SU-DHL-6 (cell line): ENCODE results near the gene STK32B.

Experiments
- H2AFZ ChIP-seq: fragments of 200-600 bp; sonication (generic); 2 replicates; pipeline ENCODE4 v1.6.1; 2014; ENCODE audit warnings: low read depth, mild to moderate bottlenecking, moderate library complexity, mixed read lengths, antibody characterized with exemption, low read length; ENCODE audit not compliant: severe bottlenecking
- H3F3A ChIP-seq: fragments of 200-600 bp; shearing (Covaris generic); 2 replicates; pipeline ENCODE4 v1.6.0; 2016; ENCODE audit warnings: antibody characterized with exemption, mild to moderate bottlenecking; ENCODE audit not compliant: insufficient read depth
- H3K27ac ChIP-seq: fragments of 200-600 bp; sonication (generic); 2 replicates; pipeline ENCODE4 v1.5.1; 2016; ENCODE audit warnings: low read depth, mild to moderate bottlenecking, low read length, moderate library complexity, mixed read lengths
- H3K27me3 ChIP-seq: fragments of 200-600 bp; sonication (generic), shearing (Covaris generic); 2 replicates; pipeline ENCODE4 v1.6.0; 2014; ENCODE audit warnings: mild to moderate bottlenecking, low read length
- H3K36me3 ChIP-seq: fragments of 200-600 bp; sonication (generic); 2 replicates; pipeline ENCODE4 v1.6.1; 2014; ENCODE audit warnings: mild to moderate bottlenecking, low read length, mixed read lengths
- H3K4me2 ChIP-seq: fragments of 300-600, 200-600 bp; shearing (Covaris generic), sonication (generic); 2 replicates; pipeline ENCODE4 v1.6.0; 2014; ENCODE audit warnings: low read length, low read depth, mild to moderate bottlenecking; ENCODE audit not compliant: poor library complexity, severe bottlenecking
- H3K4me3 ChIP-seq: fragments of 200-600 bp; sonication (generic); 2 replicates; pipeline ENCODE4 v1.5.1; 2014; ENCODE audit warnings: antibody characterized with exemption, low read length, mild to moderate bottlenecking, mixed read lengths; ENCODE audit not compliant: insufficient read depth, poor library complexity, severe bottlenecking
- H3K79me2 ChIP-seq: fragments of 200-600 bp; sonication (generic); 2 replicates; pipeline ENCODE4 v1.6.1; 2014; ENCODE audit warnings: mild to moderate bottlenecking, low read length, moderate library complexity; ENCODE audit not compliant: insufficient read depth
- H3K9ac ChIP-seq: fragments of 200-600 bp; sonication (generic); 2 replicates; pipeline ENCODE4 v1.7.0; 2014; ENCODE audit warnings: mild to moderate bottlenecking, low read length
- H3K9me2 ChIP-seq: fragments of 200-600 bp; sonication (generic); replicated peaks from 2 replicates; pipeline ENCODE4 v1.6.1; 2014; ENCODE audit warnings: low read length; ENCODE audit not compliant: insufficient read depth
- H3K9me3 ChIP-seq: fragments of 200-600 bp; sonication (generic); 2 replicates; pipeline ENCODE4 v1.6.1; 2014; ENCODE audit warnings: low read length, mixed read lengths; ENCODE audit not compliant: insufficient read depth
- H4K20me1 ChIP-seq: fragments of 200-600 bp; sonication (generic); 2 replicates; pipeline ENCODE4 v1.6.1; 2014; ENCODE audit warnings: low read depth, mild to moderate bottlenecking, antibody characterized with exemption, low read length, moderate library complexity, mixed read lengths
- CTCF ChIP-seq: fragments of 200-600 bp; sonication (generic); IDR thresholded peaks from one replicate; pipeline ENCODE4 v1.5.1; 2017; ENCODE audit warnings: antibody characterized with exemption, mild to moderate bottlenecking, low read length, moderate library complexity; ENCODE audit not compliant: insufficient read depth, poor library complexity, severe bottlenecking
- EZH2phosphoT487 ChIP-seq: fragments of 200-600 bp; sonication (generic), shearing (Covaris generic); conservative IDR thresholded peaks from 2 replicates; pipeline ENCODE4 v1.6.1; 2018; ENCODE audit warnings: mild to moderate bottlenecking, antibody characterized with exemption, low read length, moderate library complexity, mixed read lengths

Gene STK32B

GRCh38 chr4:5126231-5126630, 75.0 kb downstream of the STK32B start:
- H4K20me1 ChIP-seq: no peaks in the 10 kb centered on the region
- TF ChIP-seq CTCF: no peak
- no peak overlapping the region for H3K27ac ChIP-seq
- H3K9me2 ChIP-seq: no peaks in the 10 kb centered on the region
- H3F3A ChIP-seq: no peaks in the 10 kb centered on the region
- no peak overlapping the region for H2AFZ ChIP-seq
- H3K4me2 ChIP-seq: no peak overlapping the region
- H3K79me2 ChIP-seq: no peaks in the 10 kb centered on the region
- H3K36me3 ChIP-seq: no peaks in the 10 kb centered on the region
- no peaks in the 10 kb centered on the region for H3K9me3 ChIP-seq
- H3K4me3 ChIP-seq: no peak overlapping the region
- H3K9ac ChIP-seq: no peak overlapping the region
- H3K27me3 ChIP-seq: no peaks in the 10 kb centered on the region

- Histone ChIP-seq H3F3A (no peaks in the 10 kb centered on the region), H3K9me3 (no peaks in the 10 kb centered on the region), H3K79me2 (no peaks in the 10 kb centered on the region), H3K4me3 (no peak overlapping the region), H3K4me2 (no peak overlapping the region), H3K9ac (no peak overlapping the region), H4K20me1 (no peaks in the 10 kb centered on the region), H3K9me2 (no peaks in the 10 kb centered on the region), H3K36me3 (no peaks in the 10 kb centered on the region), H3K27ac (no peak overlapping the region), H3K27me3 (no peaks in the 10 kb centered on the region), H2AFZ (no peak overlapping the region)
- TF ChIP-seq EZH2phosphoT487: no peak
- no peak for TF ChIP-seq CTCF
Observed at GRCh38 chr4:5126857-5127256, 75.6 kb downstream of the STK32B start.

- Histone ChIP-seq H3K9me3 (no peaks in the 10 kb centered on the region), H3K4me2 (no peak overlapping the region), H3K27me3 (no peaks in the 10 kb centered on the region), H3K79me2 (no peaks in the 10 kb centered on the region), H3K9me2 (no peaks in the 10 kb centered on the region), H3K9ac (no peak overlapping the region), H3F3A (no peaks in the 10 kb centered on the region), H3K36me3 (no peaks in the 10 kb centered on the region), H4K20me1 (no peaks in the 10 kb centered on the region), H2AFZ (no peak overlapping the region), H3K4me3 (no peak overlapping the region), H3K27ac (no peak overlapping the region)
- no peak for TF ChIP-seq EZH2phosphoT487
- TF ChIP-seq CTCF: no peak
Observed at GRCh38 chr4:5127556-5127955, 76.3 kb downstream of the STK32B start.

- Histone ChIP-seq H3K4me3 (no peak overlapping the region), H3K27me3 (no peaks in the 10 kb centered on the region), H4K20me1 (no peaks in the 10 kb centered on the region), H3K9ac (no peak overlapping the region), H3K9me2 (no peaks in the 10 kb centered on the region), H3K36me3 (no peaks in the 10 kb centered on the region), H3K9me3 (no peaks in the 10 kb centered on the region), H3F3A (no peaks in the 10 kb centered on the region), H3K4me2 (no peak overlapping the region), H3K79me2 (no peaks in the 10 kb centered on the region), H2AFZ (no peak overlapping the region), H3K27ac (no peak overlapping the region)
- TF ChIP-seq EZH2phosphoT487: no peak
- TF ChIP-seq CTCF: no peak
Observed at GRCh38 chr4:5128569-5128968, 77.3 kb downstream of the STK32B start.
